Nephron progenitor cell (in vitro differentiated cells): Measurements from ENCODE around the gene CEP20.

ENCODE experiments used
- DNase-seq: peaks from one replicate; pipeline ENCODE4 v3.0.0; 2021
- H3K27ac Mint-ChIP-seq: 2 replicates; pipeline ENCODE4 v1.8.0; 2021; ENCODE audit warnings: mild to moderate bottlenecking, moderate library complexity, mixed read lengths
- H3K27me3 Mint-ChIP-seq: 2 replicates; pipeline ENCODE4 v1.8.0; 2021; ENCODE audit warnings: mild to moderate bottlenecking, low read depth, mixed read lengths; ENCODE audit not compliant: poor library complexity
- H3K36me3 Mint-ChIP-seq: 2 replicates; pipeline ENCODE4 v1.8.0; 2021; ENCODE audit warnings: low read depth, mixed read lengths
- H3K4me1 Mint-ChIP-seq: 2 replicates; pipeline ENCODE4 v1.8.0; 2021; ENCODE audit warnings: mixed read lengths
- H3K4me3 Mint-ChIP-seq: 2 replicates; pipeline ENCODE4 v1.8.0; 2021; ENCODE audit warnings: mild to moderate bottlenecking, moderate library complexity, mixed read lengths
- H3K9me3 Mint-ChIP-seq: 2 replicates; pipeline ENCODE4 v1.8.0; 2021; ENCODE audit warnings: mild to moderate bottlenecking, moderate library complexity, mixed read lengths
- TF ChIP-seq, protein P1 (sequence below): fragments of 200-600 bp; sonication (generic); IDR thresholded peaks from 2 replicates; pipeline ENCODE4 v1.5.0; 2021; ENCODE audit warnings: antibody characterized with exemption

The CEP20 gene

GRCh38 chr16:15881794-15882379 lies 6.5 kb downstream of the CEP20 start:
- Mint-ChIP-seq H3K9me3 (no peaks in the 10 kb centered on the region), H3K27ac (peak overlapping the region; percentile 11), H3K27me3 (no peaks in the 10 kb centered on the region), H3K4me1 (peaks cover 18% of the 10 kb centered on the region), H3K4me3 (no peak overlapping the region), H3K36me3 (peaks cover 50% of the 10 kb centered on the region)
- TF ChIP-seq, protein P1, sequence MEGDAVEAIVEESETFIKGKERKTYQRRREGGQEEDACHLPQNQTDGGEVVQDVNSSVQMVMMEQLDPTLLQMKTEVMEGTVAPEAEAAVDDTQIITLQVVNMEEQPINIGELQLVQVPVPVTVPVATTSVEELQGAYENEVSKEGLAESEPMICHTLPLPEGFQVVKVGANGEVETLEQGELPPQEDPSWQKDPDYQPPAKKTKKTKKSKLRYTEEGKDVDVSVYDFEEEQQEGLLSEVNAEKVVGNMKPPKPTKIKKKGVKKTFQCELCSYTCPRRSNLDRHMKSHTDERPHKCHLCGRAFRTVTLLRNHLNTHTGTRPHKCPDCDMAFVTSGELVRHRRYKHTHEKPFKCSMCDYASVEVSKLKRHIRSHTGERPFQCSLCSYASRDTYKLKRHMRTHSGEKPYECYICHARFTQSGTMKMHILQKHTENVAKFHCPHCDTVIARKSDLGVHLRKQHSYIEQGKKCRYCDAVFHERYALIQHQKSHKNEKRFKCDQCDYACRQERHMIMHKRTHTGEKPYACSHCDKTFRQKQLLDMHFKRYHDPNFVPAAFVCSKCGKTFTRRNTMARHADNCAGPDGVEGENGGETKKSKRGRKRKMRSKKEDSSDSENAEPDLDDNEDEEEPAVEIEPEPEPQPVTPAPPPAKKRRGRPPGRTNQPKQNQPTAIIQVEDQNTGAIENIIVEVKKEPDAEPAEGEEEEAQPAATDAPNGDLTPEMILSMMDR: no peak
- DNase-seq: no peak

DNA sequence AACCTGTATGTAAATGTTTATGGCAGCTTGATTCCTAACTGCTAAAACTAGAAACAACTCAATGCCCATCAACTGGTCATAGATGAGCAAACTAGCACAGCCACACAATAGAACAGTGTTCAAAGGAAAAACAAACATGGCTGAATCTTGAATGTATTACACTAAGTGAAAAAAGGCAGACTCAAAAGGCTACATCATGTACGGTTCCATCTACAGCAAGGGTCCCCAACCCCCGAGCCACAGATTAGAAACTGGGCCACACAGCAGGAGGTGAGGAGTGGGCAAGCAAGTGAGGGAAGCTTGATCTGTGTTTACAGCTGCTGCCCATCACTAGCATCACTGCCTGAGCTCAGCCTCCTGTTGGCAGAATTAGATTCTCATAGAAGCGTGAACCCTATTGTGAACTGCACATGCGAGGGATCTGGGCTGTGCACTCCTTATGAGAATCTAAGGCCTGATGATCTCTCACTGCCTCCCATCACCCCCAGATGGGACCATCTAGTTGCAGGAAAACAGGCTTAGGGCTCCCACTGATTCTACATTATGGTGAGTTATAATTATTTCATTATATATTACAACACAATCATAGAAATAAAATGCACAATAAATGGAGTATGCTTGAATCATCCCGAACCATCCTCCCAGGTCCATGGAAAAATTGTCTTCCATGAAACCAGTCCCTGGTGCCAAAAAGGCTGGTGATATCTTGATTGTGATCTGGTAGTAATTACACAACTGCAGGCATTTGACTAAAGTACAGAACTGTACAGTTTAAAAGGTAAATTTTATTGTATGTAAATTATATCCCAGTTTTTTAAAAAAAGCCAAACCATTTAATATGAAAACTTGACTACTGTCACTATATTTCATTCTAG lies 7.7 kb downstream of the CEP20 start:
- Mint-ChIP-seq H3K27ac (no peak overlapping the region), H3K27me3 (no peaks in the 10 kb centered on the region), H3K9me3 (no peaks in the 10 kb centered on the region), H3K4me1 (peaks cover 8% of the 10 kb centered on the region), H3K4me3 (no peak overlapping the region), H3K36me3 (peaks cover 52% of the 10 kb centered on the region)
- TF ChIP-seq, protein P1: no peak
- DNase-seq: no peak

DNA sequence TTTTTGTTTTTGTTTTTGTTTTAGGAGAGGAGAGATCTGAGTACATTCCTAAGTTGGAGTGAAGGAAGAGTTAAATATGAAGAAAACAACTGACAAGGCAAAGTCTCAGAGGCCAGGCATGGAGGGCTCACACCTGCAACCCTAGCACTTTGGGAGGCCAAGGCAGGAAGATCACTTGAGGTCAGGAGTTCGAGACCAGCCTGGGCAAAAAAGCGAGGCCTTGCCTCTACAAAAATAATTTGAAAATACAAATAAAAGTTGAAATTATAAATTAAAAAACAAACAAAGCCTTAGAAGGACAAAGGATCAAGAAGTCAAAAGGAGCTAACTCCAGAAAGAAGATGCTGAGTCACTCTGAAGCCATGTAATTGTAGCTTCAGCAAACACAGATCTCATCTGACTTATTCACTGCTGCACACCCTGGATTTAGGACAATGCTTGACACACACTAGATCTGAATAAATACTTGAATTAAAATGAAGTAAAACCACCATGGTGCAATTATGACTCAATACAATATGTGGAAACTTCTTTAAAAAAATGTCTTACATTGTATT lies 9.1 kb downstream of the CEP20 start:
- Mint-ChIP-seq H3K4me3 (no peak overlapping the region), H3K27me3 (no peaks in the 10 kb centered on the region), H3K36me3 (peaks cover 50% of the 10 kb centered on the region), H3K9me3 (no peaks in the 10 kb centered on the region), H3K27ac (peak overlapping the region; percentile 7), H3K4me1 (peaks cover 7% of the 10 kb centered on the region)
- no peak for DNase-seq
- TF ChIP-seq, protein P1: no peak

- Mint-ChIP-seq H3K4me3 (no peak overlapping the region), H3K27me3 (no peaks in the 10 kb centered on the region), H3K36me3 (peaks cover 47% of the 10 kb centered on the region), H3K27ac (no peak overlapping the region), H3K4me1 (peaks cover 2% of the 10 kb centered on the region), H3K9me3 (no peaks in the 10 kb centered on the region)
- DNase-seq: no peak
- TF ChIP-seq, protein P1: no peak
Measured at GRCh38 chr16:15876503-15876902, 11.9 kb downstream of the CEP20 start.

- peak overlapping the region; percentile 57 for H3K27ac Mint-ChIP-seq
- H3K9me3 Mint-ChIP-seq: no peaks in the 10 kb centered on the region
- H3K36me3 Mint-ChIP-seq: peaks cover 48% of the 10 kb centered on the region
- peak; percentile 41 for DNase-seq
- no peak overlapping the region for H3K4me3 Mint-ChIP-seq
- H3K4me1 Mint-ChIP-seq: no peaks in the 10 kb centered on the region
- TF ChIP-seq, protein P1: peak; percentile 51
- H3K27me3 Mint-ChIP-seq: no peaks in the 10 kb centered on the region
Measured at GRCh38 chr16:15874745-15875314, 13.6 kb downstream of the CEP20 start.
